NCI-H2227 treated with DMSO at 0.1 percent for 48 hours (cell line): ENCODE data around the gene PFKL.
A peak's percentile ranks its signal among the peaks of the same experiment; 100 is the strongest.

Source experiments
- DNase-seq: peaks from one replicate; lab custom pipeline; 2025; lab: John Stamatoyannopoulos, UW

PFKL gene

DNA sequence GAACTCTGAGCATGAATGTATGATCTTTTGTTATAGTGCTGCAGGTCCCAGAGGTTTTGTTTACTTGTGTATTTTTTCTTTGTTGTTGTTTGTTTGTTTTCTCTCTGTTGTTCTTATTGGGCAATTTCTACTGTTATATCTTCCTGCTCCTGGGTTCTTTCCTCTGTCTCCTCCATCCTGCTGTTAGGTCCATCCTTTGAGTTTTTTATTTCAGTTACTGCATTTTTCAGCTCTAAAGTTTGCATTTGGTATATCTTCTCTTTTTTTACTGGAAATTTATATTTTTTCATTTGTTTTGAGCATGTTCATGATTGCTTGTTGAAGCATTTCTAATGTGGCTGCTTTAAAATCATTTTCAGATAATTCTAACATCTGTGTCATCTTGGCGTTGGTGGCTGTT lies 63.4 kb downstream of the PFKL start:
- no peak for DNase-seq

- DNase-seq = no peak
Measured at GRCh38 chr21:44364151-44365053, 64.5 kb downstream of the PFKL start.

- DNase-seq = no peak
Measured at GRCh38 chr21:44365251-44365966, 65.6 kb downstream of the PFKL start.

DNA sequence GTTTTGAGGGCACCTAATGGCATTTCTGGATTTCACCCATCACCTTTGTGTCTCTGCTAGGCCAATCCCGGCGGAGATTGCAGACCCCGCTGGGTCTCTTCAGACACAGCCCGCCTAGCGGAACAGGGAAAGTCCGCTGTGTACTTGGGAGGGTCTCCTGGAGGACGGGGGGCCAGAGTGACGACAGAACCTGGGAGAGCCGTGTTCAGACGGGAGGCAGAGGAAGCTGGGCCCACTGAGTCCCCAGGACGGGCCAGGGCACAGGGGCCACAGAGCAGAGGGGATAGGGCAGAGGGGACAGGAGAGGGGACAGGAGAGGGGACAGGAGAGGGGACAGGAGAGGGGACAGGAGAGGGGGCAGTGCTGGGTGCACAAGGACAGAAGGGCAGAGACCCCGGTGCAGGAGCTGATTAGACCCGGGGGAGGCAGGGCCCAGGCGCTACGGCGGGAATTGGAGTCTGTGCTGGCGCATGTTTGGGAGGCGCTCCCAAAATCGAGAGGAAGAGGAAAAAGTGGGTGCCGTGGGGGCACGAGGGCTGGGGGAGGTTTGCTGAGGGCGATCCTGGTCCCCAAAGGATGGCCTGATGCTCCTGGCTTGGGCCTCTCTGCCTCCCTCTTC lies 66.2 kb downstream of the PFKL start:
- DNase-seq = no peak

GRCh38 chr21:44366586-44367211 lies 66.8 kb downstream of the PFKL start:
- no peak for DNase-seq

GRCh38 chr21:44368711-44369446 lies 69.0 kb downstream of the PFKL start:
- no peak for DNase-seq

DNA sequence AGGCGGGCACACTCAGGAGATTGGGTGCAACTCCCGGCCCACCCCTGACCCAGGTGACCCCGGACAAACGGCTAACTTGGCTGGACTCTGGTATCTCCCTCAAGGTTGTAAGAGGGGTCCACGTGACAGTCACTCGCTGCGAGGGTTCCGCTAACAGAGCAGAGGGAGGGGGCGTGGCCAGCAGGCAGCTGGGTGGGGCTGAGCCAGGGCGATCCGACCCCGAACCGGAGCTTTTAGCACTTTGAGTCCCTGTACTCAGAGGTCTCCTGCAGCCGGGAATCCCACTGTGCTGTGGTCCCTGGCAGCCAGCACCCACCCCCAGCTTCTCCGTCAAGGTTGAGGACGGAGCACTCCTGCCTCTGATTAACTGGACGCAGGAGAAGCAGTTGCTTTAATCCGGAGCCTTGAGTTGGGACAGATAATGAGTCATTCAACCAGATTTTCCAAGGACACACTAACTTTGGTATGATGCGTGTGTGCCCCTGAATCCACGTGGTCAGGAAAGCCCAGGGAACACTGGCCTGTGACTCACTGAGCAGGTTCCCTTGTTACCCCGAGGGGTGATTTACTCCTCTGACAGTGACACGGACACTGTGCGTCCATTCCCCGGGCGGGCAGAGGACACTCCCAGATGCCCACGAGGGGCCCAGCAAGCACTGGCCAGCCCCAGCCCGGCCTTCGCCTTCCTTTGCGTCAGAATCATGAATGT lies 70.3 kb downstream of the PFKL start:
- peak; percentile 10 for DNase-seq

GRCh38 chr21:44370786-44371410 lies 71.0 kb downstream of the PFKL start:
- DNase-seq = no peak

GRCh38 chr21:44371596-44371995 lies 71.7 kb downstream of the PFKL start:
- DNase-seq = no peak

DNA sequence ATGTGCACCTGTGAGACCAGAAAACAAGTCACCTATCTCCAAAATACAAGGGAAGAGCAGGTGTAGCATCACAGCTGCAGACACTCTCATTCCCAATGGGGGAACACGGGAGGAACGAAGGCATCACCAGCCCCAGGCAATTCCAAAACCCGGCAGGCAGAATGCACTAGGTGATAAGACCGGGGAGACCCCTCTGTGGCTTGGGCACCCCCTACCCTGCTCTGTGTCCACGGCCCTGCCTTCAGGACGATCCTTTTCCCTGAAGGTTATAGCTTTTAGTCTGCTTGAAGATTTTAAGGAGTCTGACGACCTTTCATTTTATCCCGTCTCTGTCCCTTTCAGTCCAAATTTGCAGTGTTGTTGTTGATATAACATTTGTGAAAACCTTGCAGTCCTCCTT lies 72.8 kb downstream of the PFKL start:
- DNase-seq = no peak

- DNase-seq = no peak
Measured at GRCh38 chr21:44374601-44375280, 74.9 kb downstream of the PFKL start.

DNA sequence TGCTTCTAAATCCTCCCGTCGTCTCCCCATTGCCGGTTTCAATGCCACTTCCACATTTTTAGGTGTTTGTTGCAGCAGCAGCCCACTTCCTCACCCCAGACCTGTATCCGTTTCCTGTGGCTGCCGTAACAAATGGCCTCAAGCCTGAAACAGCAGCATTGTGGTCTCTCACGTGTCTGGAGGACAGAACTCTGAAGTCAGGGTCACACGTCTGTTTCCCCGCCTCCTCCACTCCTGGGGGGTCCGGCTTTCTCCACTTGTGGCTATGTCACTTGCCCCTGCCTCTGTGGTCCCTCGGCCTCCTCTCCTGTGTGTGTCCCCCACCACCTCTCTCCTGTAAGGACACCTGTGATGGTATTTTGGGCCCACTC lies 75.4 kb downstream of the PFKL start:
- DNase-seq = no peak

DNA sequence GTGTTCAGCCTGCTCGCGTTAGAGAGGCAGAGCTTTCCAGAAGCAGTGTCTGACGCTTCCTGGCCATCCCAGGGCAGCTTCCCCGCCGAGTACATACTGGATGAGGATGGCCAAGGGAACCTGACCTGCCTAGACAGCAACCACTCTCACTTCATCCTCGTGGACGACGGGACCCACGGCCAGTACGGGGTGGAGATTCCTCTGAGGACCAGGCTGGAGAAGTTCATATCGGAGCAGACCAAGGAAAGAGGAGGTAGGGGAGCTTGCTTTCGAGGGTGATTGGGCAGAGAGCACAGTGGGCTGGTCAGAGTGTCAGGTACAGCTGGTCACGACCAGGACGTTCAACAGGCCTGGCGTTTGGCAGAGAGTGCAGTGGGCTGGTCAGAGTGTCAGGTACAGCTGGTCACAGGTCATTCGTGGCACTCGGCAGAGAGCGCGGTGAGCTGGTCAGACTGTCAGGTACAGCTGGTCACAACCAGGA lies 75.9 kb downstream of the PFKL start:
- DNase-seq = no peak

GRCh38 chr21:44376606-44377005 lies 76.8 kb downstream of the PFKL start:
- DNase-seq = no peak
